PC-9 (cell line): Measurements from ENCODE around the gene CRY2.

Experiments
- EZH2 ChIP-seq: fragments of 200-600 bp; sonication (generic); IDR thresholded peaks from 2 replicates; pipeline ENCODE4 v1.8.0; 2017; ENCODE audit warnings: antibody characterized with exemption, low read depth
- TF ChIP-seq, protein P1 (sequence below): fragments of 200-600 bp; sonication (generic); conservative IDR thresholded peaks from 2 replicates; pipeline ENCODE4 v1.6.1; 2017; ENCODE audit warnings: mixed run types, antibody characterized with exemption, mild to moderate bottlenecking, moderate library complexity

DNA sequence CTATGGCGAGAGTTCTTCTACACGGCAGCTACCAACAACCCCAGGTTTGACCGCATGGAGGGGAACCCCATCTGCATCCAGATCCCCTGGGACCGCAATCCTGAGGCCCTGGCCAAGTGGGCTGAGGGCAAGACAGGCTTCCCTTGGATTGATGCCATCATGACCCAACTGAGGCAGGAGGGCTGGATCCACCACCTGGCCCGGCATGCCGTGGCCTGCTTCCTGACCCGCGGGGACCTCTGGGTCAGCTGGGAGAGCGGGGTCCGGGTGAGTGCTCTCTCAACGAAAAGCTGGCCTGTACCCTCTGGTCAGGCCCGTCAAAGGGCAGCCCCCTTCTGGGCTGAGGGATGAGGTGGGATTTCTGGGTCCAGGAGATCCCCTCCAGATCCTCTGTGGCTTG, 22.3 kb downstream of the CRY2 start:
- TF ChIP-seq, protein P1, sequence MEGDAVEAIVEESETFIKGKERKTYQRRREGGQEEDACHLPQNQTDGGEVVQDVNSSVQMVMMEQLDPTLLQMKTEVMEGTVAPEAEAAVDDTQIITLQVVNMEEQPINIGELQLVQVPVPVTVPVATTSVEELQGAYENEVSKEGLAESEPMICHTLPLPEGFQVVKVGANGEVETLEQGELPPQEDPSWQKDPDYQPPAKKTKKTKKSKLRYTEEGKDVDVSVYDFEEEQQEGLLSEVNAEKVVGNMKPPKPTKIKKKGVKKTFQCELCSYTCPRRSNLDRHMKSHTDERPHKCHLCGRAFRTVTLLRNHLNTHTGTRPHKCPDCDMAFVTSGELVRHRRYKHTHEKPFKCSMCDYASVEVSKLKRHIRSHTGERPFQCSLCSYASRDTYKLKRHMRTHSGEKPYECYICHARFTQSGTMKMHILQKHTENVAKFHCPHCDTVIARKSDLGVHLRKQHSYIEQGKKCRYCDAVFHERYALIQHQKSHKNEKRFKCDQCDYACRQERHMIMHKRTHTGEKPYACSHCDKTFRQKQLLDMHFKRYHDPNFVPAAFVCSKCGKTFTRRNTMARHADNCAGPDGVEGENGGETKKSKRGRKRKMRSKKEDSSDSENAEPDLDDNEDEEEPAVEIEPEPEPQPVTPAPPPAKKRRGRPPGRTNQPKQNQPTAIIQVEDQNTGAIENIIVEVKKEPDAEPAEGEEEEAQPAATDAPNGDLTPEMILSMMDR, result no peak
- TF ChIP-seq EZH2, result no peak
